Measurements from ENCODE around the gene ANK2.

The ANK2 gene

GRCh38 chr4:113145519-113146291, 96.3 kb downstream of the ANK2 start:
- in situ Hi-C loops (cut with MboI; ENCODE audit: low sequenced_read_pairs), result no loop called here

GRCh38 chr4:113146876-113147358, 97.5 kb downstream of the ANK2 start:
- in situ Hi-C loops (cut with MboI; ENCODE audit: low sequenced_read_pairs), result no loop called here

- in situ Hi-C loops (cut with MboI; ENCODE audit: low sequenced_read_pairs), result no loop called here
These were observed 98.2 kb downstream of the ANK2 start for GRCh38 chr4:113147498-113148111.

- in situ Hi-C loops (cut with MboI; ENCODE audit: low sequenced_read_pairs), result no loop called here
These were observed 99.5 kb downstream of the ANK2 start for GRCh38 chr4:113148925-113149324.

- in situ Hi-C loops (cut with MboI; ENCODE audit: low sequenced_read_pairs), result no loop called here
These were observed 104.2 kb downstream of the ANK2 start for GRCh38 chr4:113153529-113154101.

- in situ Hi-C loops (cut with MboI; ENCODE audit: low sequenced_read_pairs), result no loop called here
These were observed 104.8 kb downstream of the ANK2 start for GRCh38 chr4:113154281-113154680.

GRCh38 chr4:113157086-113157857, 107.8 kb downstream of the ANK2 start:
- in situ Hi-C loops (cut with MboI; ENCODE audit: low sequenced_read_pairs), result no loop called here

- in situ Hi-C loops (cut with MboI; ENCODE audit: low sequenced_read_pairs), result no loop called here
These were observed 110.6 kb downstream of the ANK2 start for GRCh38 chr4:113159942-113160545.

GRCh38 chr4:113160548-113160947, 111.1 kb downstream of the ANK2 start:
- in situ Hi-C loops (cut with MboI; ENCODE audit: low sequenced_read_pairs), result no loop called here

- in situ Hi-C loops (cut with MboI; ENCODE audit: low sequenced_read_pairs), result no loop called here
These were observed 112.6 kb downstream of the ANK2 start for GRCh38 chr4:113162089-113162488.

- in situ Hi-C loops (cut with MboI; ENCODE audit: low sequenced_read_pairs), result no loop called here
These were observed 119.9 kb downstream of the ANK2 start for GRCh38 chr4:113169368-113169767.

- in situ Hi-C loops (cut with MboI; ENCODE audit: low sequenced_read_pairs), result no loop called here
These were observed 120.8 kb downstream of the ANK2 start for GRCh38 chr4:113170115-113170804.

- in situ Hi-C loops (cut with MboI; ENCODE audit: low sequenced_read_pairs), result no loop called here
These were observed 121.5 kb downstream of the ANK2 start for GRCh38 chr4:113170805-113171468.

GRCh38 chr4:113173126-113173792, 123.8 kb downstream of the ANK2 start:
- in situ Hi-C loops (cut with MboI; ENCODE audit: low sequenced_read_pairs), result no loop called here

GRCh38 chr4:113173793-113174264, 124.4 kb downstream of the ANK2 start:
- in situ Hi-C loops (cut with MboI; ENCODE audit: low sequenced_read_pairs), result no loop called here

- in situ Hi-C loops (cut with MboI; ENCODE audit: low sequenced_read_pairs), result no loop called here
These were observed 129.6 kb downstream of the ANK2 start for GRCh38 chr4:113179091-113179490.

- in situ Hi-C loops (cut with MboI; ENCODE audit: low sequenced_read_pairs), result no loop called here
These were observed 130.5 kb downstream of the ANK2 start for GRCh38 chr4:113179996-113180395.

- in situ Hi-C loops (cut with MboI; ENCODE audit: low sequenced_read_pairs), result no loop called here
These were observed 132.0 kb downstream of the ANK2 start for GRCh38 chr4:113181289-113182007.

All from HL-60/S4 (cell line).